Measurements from ENCODE around the gene MAG. TPM values are rescaled to one million over a fixed set of nuclear protein-coding genes. Genes with fewer than 3 reads are reported as not detected.

The MAG gene
- total and polyA plus RNA-seq, 2 of the 13 experiments (the other 11 are each of a cell fraction or from before 2014, with no cell fraction given), result 0.20 to 1.3 TPM

DNA sequence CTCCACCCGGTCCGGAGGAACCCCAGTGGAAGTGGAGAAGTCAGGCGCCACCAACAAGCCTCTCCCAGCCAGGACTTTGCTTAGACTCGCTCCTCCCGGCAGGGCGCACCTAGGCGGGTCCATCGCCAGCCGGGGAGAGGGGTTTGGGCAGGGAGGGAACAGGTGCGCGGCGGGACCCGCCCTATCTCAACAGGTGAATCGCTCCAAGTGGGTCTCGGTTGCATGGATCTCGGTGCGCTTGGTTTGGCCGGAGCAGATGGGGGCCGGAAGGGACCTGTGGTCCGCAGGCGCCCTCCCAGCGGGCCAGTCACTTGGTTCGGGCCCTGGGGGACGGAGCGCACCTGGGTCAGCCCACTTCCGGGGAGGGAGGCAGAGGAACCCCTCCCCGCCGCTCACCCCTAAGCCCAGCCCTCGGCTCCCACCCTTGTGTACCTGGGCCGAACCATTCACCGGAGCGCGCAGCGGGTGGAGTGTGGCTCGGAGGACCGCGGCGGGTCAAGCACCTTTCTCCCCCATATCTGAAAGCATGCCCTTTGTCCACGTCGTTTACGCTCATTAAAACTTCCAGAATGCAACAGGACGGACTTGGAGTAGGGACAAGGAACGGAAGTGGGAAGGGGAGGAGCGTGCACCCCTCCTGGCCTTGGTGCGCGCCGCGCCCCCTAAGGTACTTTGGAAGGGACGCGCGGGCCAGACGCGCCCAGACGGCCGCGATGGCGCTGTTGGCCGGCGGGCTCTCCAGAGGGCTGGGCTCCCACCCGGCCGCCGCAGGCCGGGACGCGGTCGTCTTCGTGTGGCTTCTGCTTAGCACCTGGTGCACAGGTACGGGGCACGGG is 43.4 kb upstream of the MAG start, which contains the start of gene LSR (continued):
- TF ChIP-seq, protein P1, sequence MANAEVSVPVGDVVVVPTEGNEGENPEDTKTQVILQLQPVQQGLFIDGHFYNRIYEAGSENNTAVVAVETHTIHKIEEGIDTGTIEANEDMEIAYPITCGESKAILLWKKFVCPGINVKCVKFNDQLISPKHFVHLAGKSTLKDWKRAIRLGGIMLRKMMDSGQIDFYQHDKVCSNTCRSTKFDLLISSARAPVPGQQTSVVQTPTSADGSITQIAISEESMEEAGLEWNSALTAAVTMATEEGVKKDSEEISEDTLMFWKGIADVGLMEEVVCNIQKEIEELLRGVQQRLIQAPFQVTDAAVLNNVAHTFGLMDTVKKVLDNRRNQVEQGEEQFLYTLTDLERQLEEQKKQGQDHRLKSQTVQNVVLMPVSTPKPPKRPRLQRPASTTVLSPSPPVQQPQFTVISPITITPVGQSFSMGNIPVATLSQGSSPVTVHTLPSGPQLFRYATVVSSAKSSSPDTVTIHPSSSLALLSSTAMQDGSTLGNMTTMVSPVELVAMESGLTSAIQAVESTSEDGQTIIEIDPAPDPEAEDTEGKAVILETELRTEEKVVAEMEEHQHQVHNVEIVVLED (CRISPR knock-in tag; IDR thresholded peaks at IDR 0.05; ENCODE audit: borderline replicate concordance), result peak; percentile 79; the same call in 1 of the 2 replicates
- TF ChIP-seq NFE2L1 (CRISPR knock-in tag; IDR thresholded peaks at IDR 0.05; ENCODE audit: borderline replicate concordance) (no peak), CENPX (CRISPR knock-in tag; IDR thresholded peaks at IDR 0.05) (no peak), SOX6 (IDR thresholded peaks at IDR 0.05) (no peak), SOX6 (CRISPR knock-in tag; IDR thresholded peaks at IDR 0.05) (peak; percentile 6), ZNF737 (CRISPR knock-in tag; IDR thresholded peaks at IDR 0.05; ENCODE audit: borderline replicate concordance) (no peak), PHF8 (CRISPR knock-in tag; IDR thresholded peaks at IDR 0.05) (peak; percentile 82), MEIS2 (CRISPR knock-in tag; IDR thresholded peaks at IDR 0.05) (peak; percentile 87), ZBTB38 (CRISPR knock-in tag; IDR thresholded peaks at IDR 0.05) (peak; percentile 81; the same call in 1 of the 2 replicates), ZSCAN21 (CRISPR knock-in tag; IDR thresholded peaks at IDR 0.05; ENCODE audit: borderline replicate concordance) (peak; percentile 57), ZNF768 (CRISPR knock-in tag; IDR thresholded peaks at IDR 0.05) (0 out of 2 replicates have a peak, but pooled peaks have one; percentile 70), ZC3H13 (CRISPR knock-in tag; IDR thresholded peaks at IDR 0.05) (peak; percentile 97), YY1 (IDR thresholded peaks at IDR 0.05; ENCODE audit: insufficient read depth, insufficient replicate concordance, low read depth, low read length) (peak; percentile 90)
- TF ChIP-seq, protein P2, sequence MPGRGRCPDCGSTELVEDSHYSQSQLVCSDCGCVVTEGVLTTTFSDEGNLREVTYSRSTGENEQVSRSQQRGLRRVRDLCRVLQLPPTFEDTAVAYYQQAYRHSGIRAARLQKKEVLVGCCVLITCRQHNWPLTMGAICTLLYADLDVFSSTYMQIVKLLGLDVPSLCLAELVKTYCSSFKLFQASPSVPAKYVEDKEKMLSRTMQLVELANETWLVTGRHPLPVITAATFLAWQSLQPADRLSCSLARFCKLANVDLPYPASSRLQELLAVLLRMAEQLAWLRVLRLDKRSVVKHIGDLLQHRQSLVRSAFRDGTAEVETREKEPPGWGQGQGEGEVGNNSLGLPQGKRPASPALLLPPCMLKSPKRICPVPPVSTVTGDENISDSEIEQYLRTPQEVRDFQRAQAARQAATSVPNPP (CRISPR knock-in tag; IDR thresholded peaks at IDR 0.05), result 0 out of 2 replicates have a peak, but pooled peaks have one; percentile 47
- TF ChIP-seq, protein P3, sequence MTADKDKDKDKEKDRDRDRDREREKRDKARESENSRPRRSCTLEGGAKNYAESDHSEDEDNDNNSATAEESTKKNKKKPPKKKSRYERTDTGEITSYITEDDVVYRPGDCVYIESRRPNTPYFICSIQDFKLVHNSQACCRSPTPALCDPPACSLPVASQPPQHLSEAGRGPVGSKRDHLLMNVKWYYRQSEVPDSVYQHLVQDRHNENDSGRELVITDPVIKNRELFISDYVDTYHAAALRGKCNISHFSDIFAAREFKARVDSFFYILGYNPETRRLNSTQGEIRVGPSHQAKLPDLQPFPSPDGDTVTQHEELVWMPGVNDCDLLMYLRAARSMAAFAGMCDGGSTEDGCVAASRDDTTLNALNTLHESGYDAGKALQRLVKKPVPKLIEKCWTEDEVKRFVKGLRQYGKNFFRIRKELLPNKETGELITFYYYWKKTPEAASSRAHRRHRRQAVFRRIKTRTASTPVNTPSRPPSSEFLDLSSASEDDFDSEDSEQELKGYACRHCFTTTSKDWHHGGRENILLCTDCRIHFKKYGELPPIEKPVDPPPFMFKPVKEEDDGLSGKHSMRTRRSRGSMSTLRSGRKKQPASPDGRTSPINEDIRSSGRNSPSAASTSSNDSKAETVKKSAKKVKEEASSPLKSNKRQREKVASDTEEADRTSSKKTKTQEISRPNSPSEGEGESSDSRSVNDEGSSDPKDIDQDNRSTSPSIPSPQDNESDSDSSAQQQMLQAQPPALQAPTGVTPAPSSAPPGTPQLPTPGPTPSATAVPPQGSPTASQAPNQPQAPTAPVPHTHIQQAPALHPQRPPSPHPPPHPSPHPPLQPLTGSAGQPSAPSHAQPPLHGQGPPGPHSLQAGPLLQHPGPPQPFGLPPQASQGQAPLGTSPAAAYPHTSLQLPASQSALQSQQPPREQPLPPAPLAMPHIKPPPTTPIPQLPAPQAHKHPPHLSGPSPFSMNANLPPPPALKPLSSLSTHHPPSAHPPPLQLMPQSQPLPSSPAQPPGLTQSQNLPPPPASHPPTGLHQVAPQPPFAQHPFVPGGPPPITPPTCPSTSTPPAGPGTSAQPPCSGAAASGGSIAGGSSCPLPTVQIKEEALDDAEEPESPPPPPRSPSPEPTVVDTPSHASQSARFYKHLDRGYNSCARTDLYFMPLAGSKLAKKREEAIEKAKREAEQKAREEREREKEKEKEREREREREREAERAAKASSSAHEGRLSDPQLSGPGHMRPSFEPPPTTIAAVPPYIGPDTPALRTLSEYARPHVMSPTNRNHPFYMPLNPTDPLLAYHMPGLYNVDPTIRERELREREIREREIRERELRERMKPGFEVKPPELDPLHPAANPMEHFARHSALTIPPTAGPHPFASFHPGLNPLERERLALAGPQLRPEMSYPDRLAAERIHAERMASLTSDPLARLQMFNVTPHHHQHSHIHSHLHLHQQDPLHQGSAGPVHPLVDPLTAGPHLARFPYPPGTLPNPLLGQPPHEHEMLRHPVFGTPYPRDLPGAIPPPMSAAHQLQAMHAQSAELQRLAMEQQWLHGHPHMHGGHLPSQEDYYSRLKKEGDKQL (CRISPR knock-in tag; IDR thresholded peaks at IDR 0.05; ENCODE audit: low read depth), result no peak
- TF ChIP-seq, protein P4, sequence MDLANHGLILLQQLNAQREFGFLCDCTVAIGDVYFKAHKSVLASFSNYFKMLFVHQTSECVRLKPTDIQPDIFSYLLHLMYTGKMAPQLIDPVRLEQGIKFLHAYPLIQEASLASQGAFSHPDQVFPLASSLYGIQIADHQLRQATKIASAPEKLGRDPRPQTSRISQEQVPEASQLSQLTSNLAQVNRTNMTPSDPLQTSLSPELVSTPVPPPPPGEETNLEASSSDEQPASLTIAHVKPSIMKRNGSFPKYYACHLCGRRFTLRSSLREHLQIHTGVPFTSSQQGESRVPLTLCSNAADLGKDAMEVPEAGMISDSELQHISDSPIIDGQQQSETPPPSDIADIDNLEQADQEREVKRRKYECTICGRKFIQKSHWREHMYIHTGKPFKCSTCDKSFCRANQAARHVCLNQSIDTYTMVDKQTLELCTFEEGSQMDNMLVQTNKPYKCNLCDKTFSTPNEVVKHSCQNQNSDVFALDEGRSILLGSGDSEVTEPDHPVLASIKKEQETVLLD (CRISPR knock-in tag; IDR thresholded peaks at IDR 0.05; ENCODE audit: low read depth), result peak; percentile 77
- TF ChIP-seq, protein P5, sequence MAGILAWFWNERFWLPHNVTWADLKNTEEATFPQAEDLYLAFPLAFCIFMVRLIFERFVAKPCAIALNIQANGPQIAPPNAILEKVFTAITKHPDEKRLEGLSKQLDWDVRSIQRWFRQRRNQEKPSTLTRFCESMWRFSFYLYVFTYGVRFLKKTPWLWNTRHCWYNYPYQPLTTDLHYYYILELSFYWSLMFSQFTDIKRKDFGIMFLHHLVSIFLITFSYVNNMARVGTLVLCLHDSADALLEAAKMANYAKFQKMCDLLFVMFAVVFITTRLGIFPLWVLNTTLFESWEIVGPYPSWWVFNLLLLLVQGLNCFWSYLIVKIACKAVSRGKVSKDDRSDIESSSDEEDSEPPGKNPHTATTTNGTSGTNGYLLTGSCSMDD (CRISPR knock-in tag; IDR thresholded peaks at IDR 0.05), result no peak
